Right renal pelvis (tissue), 4 donors: ENCODE measurements around the gene TMC4. TPM values are rescaled to one million over a fixed set of nuclear protein-coding genes. Genes with fewer than 3 reads are reported as not detected.

Experiments used
- DNase-seq, 4 donors: peaks; one replicate each; pipeline ENCODE4 v3.0.0-alpha.2; 2013; ENCODE audit warnings: low read depth in 4 of 4, low spot score in 3 of 4, missing footprints in 1 of 4
- polyA plus RNA-seq, 4 donors: library from polyadenylated mRNA; unstranded; fragments of 120-200 nt; gene quantifications; one replicate each; pipeline ENCODE4 v1.2.1, GENCODE V29; 2013; ENCODE audit not compliant: insufficient read length in 4 of 4

Gene TMC4
- polyA plus RNA-seq, 4 donors, result 26.9 to 35.6 (median 33.7) TPM

DNA sequence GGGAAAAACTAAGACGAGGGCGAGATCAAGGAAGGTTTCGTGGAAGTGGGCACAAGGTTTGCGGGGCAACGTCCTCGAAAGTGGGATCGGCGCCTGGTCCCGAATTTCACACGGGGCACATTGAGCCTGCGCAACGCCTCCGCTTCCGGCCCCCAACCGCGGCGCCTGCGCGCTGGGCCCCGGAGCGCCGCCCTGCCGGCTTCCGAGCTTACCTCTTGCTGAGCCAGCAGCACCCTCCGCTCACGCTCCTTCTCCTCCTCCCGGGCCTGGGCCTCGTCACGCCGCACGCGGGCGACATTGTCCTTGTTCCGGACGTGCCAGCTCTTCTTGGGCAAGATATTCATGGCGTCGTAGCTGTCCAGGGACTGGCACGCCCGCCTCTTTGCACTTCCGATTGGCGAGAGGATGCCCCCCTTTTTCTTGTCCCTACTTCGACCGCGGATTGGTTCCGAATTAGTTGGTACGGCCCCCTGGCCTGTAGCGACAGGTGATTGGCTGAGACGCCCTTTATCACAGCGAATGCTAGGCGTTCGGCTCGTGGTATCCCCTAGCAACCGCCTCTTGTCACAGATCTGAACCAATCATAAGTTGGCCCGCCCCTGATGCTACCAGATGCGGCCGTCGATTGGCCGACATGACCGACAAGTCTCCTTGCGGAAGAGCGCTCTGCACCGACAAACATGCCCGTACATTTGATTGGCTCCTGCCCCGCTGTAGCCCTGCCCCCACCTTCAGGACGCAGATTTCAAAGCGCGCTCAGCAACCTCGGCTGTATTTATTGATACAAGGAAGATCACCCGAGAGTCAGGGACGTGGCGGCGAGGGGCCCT is 13.4 kb downstream of the TMC4 start, which contains the start of gene LENG1:
LENG1 (minus strand) TSS at position 370 of the 830 bp plus-strand sequence; CDS start at position 344, 26 bp downstream.
- peak; percentile 98 to 100 (median 100) for DNase-seq

DNA sequence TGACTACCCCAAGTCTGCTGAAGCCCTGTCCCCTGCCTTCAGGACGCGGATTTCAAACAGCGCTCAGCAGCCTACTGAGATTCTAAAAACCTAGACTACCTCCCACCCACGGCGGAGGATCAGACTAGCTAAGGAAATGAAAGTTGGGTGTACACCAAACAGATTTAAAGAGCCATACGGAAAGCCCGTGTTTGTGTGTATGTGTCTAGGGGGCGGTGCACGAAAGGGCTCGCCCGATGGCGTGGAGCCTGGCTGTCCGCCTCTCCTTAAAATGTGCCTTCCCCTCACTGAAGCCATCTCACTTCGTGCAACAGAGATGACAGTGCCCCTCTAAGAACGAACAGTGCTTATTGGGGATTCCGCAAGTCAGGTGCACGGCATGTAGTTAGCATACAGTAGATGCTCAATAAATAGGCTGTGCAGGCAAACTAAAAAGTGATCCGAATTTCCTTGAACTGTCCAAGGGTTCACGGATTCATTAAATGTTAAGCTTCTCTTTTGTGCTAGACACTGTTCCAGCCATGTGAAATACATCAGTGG is 14.1 kb downstream of the TMC4 start:
- no peak for DNase-seq

DNA sequence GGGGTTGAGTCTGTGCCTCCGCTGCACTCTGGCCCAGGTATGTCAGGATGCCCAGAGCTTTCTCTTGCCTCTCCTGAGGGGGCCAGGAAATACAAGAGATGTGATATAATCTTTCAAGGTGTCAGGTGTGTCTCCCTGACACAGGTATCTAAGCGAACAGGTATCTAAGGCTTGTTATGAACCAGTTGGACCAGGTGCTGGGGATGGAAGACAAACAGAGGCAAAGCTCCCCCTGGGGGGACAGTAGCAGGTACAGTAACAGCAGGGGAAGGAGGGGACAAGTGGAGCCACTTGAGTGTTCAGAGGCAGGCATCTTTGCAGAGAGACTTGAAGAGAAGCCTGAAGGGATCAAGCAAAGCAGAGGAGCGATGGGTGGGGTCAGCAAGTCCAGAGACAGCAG is 16.0 kb downstream of the TMC4 start:
- DNase-seq, result no peak

DNA sequence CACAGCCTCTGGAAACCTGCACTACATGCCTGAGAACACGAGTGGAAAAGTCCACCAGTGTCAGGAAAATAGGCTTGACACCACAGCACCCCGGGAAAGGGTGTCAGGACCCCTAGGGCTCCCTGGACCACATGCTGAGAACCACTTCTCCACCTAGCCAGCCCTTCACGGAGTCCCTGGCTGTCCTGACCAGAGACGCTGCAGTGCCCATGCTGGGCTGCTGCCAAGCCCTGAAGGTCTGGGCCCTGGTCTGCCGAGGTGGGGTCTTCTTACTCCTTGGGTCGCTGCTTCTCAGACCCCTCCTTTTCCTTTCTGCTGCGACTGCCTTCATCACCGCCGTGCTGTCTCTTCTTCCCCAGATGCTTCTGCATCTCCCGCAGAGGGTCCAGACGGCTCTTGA is 16.5 kb downstream of the TMC4 start:
- no peak for DNase-seq

DNA sequence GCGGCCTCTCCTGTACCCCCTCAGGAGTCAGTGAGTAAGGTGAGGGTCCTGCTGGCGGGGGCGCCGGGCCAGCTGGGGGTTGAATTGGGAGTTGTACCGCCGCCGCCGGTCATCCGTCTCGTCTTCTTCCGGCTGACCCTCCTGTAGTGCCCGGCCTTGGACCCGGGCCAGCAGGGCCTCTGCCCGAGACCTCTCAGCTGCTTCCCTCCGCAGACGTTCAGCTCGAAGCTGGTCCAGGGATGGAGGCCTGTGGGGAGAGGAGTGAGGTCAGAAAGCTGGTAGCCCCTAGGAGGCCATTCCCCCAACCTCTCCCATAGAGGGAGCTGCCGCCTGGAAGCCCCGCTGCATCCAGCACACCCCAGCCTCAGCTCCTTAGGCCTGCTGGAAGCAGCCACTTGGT is 17.3 kb downstream of the TMC4 start:
- DNase-seq, result no peak

DNA sequence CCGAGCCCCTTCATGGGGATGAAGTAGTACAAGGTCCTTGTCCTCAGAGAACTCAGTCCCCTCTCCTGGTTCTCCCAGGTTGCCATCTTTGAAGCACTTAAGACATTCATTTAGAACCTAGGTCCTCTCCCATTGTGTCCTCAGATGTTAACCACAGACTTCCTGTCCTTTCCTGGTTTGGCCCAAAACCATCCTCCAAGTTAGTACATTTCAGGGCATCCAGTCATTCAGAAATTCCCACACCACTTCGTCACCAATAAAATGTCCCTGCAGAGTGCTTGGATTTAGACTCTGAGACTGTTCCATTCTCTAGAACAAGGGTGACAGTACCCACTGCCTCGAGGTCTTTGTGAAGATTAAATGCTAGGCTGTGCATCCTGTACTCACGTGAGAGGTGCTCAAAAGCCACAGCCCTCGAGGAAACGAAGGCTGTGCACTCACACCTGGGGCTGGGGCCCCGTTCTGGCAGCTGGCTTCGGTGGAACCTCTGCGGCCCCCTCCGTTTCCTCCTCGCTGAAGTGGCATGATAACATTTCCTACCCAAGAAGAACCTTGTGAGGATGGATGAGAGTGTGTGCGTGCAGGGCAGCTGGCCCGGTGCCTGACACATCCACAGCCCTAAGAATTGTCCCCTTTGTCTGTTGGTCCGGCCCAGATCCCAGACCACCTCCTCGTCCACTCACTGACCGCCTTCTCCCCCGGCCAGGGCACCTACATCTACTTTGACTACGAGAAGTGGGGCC is 18.2 kb downstream of the TMC4 start:
- DNase-seq, result no peak

DNA sequence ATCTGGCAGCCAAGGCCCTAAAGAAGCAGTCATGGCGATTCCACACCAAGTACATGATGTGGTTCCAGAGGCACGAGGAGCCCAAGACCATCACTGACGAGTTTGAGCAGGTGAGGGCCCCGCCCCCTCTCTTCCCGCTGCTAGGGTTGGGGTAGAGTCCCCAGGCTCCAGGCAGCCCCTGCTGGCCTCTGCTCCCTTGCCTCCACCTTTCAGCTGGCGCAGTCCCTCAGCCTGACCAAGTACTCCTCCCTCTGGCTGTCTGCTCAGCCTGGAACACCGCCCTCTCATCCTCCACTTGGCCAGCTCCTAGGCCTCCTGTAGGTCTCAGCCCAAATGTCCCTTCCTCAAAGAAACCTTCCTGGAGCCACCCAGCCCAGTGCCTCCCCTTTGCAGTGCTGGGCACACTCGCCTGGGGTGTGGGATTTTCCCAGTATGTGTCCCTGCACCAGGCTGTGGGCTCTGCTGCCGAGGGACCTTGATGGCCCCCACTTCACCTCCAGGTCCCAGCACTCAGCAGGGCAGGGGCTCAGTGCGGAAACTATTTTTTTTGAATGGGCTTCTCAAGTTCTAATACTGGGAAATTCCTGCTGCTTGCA is 19.1 kb downstream of the TMC4 start:
- DNase-seq, result no peak

DNA sequence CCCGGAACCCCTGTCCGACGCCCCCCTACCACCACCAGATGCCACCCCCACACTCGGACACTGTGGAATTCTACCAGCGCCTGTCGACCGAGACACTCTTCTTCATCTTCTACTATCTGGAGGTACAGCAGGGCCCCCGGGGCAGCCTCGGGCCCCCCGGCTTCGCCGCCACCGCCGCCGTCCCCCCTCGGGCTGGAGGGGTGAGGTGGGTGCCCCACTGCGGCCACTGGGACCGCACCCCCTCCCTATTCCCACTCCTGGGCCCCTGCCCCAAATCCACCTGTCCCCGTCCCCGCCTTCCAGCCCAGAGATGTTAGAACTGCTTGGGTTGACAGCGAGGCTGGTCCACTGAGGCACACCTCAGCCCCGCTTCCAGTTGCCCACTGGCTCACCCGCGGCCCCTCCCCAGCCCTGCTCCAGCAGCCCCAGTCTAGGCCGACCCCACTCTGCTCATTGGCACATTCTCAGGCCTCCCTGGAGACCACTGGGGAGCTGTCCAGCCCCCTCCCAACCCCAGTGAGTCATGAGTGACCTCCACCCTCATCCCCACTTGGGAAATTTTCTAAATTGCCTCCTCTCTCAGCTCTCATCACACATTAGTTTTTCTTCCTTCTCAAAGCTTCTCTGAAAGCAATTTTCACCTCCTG is 20.0 kb downstream of the TMC4 start:
- no peak for DNase-seq

DNA sequence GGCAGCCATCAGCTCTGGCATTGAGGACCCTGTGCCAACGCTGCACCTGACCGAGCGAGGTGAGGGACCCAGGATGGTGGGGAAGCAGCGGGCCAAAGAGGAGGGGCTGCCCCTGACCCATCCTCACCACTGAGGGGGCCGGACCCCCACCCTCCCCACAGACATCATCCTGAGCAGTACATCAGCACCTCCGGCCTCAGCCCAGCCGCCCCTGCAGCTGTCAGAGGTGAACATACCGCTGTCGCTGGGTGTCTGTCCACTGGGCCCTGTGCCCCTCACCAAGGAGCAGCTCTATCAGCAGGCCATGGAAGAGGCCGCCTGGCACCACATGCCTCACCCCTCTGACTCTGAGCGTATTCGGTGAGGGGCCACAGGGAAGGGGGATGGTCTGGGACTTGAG is 20.7 kb downstream of the TMC4 start:
- no peak for DNase-seq

DNA sequence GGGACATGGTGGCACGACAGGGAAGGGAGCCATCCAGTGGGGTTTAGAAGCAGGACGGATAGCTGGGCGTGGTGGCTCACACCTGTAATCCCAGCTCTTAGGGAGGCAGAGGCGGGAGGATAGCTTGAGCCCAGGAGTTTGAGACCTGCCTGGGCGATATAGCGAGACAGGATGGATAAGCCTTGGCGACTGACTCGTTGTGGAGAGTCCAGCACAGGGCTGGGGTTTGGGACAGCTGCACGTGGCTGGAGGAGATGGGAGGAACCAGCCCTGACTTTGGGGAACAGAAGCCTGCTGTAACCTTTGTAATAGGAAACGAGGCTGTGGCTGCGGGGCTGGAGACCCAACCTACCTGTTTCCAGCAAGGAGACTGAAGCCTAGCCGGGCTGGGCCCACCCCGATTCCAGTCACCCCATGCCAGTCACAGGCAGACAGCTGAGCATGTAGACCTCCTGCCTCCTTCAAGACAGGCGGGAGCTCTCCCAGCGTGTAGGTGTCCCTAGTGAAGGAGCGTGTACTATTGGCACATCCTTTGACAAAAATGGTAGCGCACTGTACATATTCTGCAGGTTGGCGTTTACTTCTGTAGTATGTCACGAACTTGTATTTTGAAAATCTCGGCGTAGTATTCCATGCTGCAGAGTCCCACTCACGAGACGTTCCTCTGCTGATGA is 21.5 kb downstream of the TMC4 start:
- no peak for DNase-seq

DNA sequence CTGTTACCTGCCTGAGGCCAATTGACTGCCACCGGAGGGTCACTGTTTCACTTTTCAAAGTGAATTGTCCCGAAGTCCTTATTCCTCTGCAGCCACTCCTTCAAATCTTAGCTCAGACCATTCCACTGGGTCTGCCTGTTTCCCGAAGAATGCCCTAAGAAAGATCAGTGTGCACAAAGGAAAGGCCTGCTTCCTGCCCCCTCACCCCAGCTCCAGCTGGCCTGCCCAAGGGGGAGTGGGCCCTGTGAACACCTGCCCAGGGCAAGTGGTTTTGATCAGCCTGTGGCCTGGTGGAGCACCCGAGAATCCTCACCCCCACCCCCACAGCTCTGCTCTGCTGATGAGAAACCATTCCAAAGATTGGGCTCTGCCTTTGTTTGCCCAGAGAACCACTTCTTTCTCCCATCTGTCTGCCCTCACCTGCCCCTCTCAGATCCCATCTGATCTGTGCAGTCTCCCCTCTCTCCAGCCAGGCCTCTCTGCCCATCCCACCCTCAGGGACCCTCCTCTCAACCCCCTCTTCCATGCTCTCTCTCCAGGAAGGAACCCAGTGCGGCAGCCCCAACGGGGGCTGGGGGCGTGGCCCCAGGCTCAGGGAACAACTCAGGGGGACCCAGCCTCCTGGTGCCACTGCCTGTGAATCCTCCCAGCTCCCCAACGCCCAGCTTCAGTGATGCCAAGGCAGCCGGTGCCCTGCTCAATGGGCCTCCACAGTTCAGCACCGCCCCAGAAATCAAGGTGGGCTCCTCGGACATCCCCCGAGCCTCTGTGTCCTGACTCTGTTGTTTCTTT is 23.7 kb downstream of the TMC4 start:
- no peak for DNase-seq

DNA sequence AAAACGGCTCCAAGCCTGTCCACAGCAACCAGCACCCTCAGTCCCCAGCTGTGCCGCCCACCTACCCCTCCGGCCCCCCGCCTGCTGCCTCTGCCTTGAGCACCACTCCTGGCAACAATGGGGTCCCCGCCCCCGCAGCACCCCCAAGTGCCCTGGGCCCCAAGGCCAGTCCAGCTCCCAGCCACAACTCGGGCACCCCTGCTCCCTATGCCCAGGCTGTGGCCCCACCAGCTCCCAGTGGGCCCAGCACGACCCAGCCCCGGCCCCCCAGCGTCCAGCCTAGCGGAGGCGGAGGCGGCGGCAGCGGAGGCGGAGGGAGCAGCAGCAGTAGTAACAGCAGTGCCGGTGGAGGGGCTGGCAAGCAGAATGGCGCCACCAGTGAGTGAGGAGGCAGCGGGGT is 24.8 kb downstream of the TMC4 start:
- no peak for DNase-seq

DNA sequence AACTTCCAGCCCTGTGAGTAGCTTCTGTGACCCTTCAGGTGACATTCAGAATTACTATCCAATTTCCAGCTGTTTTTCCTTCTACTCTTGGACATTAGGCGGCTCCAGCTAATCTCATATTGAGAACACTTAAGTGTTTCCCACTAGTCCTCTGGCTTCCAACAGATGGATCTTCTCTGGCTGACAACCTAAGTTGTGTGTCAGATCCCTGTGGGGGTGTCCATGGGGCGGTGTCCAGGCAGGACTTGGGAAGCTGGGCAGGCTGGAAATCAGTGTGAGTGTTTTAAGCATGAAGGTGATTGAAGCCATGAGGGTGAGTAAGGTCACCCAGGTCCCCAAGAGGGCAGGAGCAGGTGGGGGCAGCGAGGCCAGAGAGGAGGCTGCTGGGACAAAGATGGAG is 25.3 kb downstream of the TMC4 start:
- peak in 1 of 4 donors; percentile 53 for DNase-seq

DNA sequence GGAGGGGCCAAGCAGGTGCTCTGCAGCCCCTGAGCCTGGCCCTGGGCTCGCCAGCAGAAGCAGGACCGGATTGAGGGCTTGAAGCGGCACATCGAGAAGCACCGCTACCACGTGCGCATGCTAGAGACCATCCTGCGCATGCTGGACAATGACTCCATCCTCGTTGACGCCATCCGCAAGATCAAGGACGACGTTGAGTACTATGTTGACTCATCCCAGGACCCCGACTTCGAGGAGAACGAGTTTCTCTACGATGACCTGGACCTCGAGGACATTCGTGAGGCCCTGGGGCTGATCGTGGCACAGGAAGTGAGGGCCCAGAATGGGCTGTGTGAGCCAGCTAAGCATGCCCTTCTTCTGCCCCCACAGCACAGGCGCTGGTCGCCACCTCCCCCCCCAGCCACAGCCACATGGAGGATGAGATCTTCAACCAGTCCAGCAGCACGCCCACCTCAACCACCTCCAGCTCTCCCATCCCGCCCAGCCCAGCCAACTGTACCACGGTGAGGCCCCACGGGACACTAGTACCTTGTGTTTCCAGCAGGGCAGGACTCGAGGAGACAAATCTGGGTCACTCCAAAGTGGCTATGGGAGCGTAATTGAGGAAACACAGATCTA is 27.3 kb downstream of the TMC4 start:
- no peak for DNase-seq

DNA sequence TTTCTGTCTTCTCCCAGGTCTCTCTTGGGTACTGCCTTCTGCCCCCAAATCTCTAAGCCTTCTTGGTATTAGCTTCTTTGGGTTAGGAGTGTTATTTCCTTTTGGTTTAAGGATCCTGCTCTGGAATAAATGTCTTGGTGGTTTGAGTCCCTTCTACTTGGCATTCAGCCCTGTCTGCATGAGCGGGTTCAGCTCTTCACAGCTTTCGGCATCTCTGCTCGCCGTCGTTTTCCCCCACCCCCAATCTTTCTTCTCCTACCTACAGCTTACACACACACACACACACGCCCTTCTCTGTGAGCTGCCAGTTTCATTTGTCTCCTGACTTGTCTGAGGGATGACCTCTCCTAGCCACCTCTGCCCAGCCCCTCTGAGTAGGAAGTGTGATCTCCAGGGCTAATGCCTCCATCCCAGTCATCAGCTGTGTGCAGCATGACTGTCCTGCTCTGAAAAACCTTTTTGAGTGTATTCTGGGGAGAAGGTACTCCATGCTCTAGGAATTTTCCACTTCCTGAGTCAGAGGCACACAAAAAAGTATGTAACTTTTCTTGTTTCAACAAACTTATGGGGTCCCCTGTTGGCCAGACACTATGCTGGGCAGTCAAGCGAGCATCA is 30.7 kb downstream of the TMC4 start:
- no peak for DNase-seq

DNA sequence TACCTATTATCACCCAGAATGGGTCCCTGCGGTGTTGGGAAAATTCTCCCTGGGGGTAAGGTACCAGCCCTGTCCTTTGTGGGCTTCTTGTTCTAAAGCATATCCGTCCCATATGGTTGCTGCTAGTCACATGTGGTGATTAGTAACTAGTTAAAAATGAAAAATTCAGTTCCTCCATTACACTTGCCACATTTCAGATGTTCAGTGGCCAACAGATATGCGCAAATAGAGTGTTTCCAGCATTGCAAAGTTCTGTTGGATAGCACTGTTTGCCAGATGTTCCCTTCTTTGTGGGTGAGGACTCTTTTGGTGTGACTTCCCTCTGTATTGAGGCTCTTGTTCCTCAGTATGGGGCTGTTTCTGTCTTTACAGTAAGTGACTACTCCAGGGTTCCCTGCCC is 31.6 kb downstream of the TMC4 start:
- DNase-seq, result no peak

DNA sequence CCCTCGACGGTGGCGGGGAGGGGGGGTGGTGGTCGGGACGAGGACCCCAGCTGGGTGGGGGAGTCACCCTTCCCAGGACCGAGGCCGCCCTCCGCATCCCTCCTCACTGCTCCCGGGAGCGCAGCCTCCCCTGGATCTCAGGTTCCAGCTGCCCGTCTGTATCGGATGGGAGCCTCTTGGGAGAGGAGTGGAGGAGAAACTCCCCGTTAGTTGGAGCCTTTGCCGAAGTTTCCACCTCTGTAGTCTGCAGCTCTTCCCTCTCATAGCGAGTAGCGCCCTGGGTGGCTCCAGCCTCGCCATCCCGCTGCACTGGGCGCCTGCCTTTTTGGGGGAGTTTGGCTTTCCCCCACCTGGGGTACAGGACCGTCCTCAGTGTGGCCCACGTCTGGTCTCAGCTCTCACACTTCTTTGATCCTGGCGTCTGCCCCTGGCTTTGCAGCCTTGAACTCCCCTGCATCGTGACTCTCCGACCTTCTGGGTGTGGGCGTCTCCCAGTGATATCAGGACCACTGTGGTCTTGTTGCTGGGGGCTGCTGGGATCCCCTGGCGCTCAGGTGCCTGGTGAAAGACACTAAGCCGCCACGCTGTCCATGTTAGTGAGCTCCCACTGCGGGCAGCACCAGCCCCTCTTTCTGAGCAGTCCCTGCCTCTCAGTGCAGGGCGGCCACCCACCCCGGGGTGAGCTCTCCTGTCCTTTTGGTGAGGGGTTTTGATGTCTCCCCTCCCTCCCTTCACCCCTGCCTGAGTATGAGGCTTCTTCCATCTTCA is 34.3 kb downstream of the TMC4 start:
- DNase-seq, result no peak
